LHCN-M2 (cell line): ENCODE measurements around the gene ANK3. TPM values are rescaled to one million over a fixed set of nuclear protein-coding genes. Genes with fewer than 3 reads are reported as not detected.

Source experiments
- DNase-seq: peaks from one replicate; pipeline ENCODE4 v3.0.0-alpha.2; 2012; ENCODE audit warnings: low read depth
- total RNA-seq: library from RNA; depleted of rRNA; stranded (reverse); fragments of >200 nt; gene quantifications from 2 replicates; pipeline ENCODE4 v1.2.3, GENCODE V29; 2014

The ANK3 gene
- total RNA-seq, 1 experiment from 2014 or later = 4.5 TPM

- no peak for DNase-seq
Measured at GRCh38 chr10:60182691-60183090, 207.0 kb downstream of the ANK3 start.

- DNase-seq = no peak
Measured at GRCh38 chr10:60176925-60177324, 212.8 kb downstream of the ANK3 start.

GRCh38 chr10:60175441-60175971 lies 214.2 kb downstream of the ANK3 start:
- DNase-seq = no peak

GRCh38 chr10:60172363-60172990 lies 217.2 kb downstream of the ANK3 start:
- no peak for DNase-seq

- no peak for DNase-seq
Measured at GRCh38 chr10:60171436-60172013, 218.2 kb downstream of the ANK3 start.

GRCh38 chr10:60170250-60170649 lies 219.4 kb downstream of the ANK3 start:
- DNase-seq = no peak

GRCh38 chr10:60169111-60169510 lies 220.6 kb downstream of the ANK3 start:
- DNase-seq = no peak

- no peak for DNase-seq
Measured at GRCh38 chr10:60167050-60167449, 222.6 kb downstream of the ANK3 start.

GRCh38 chr10:60163786-60164185 lies 225.9 kb downstream of the ANK3 start:
- no peak for DNase-seq

- DNase-seq = no peak
Measured at GRCh38 chr10:60162631-60163030, 227.0 kb downstream of the ANK3 start.

- DNase-seq = no peak
Measured at GRCh38 chr10:60155943-60156683, 233.6 kb downstream of the ANK3 start.

GRCh38 chr10:60155099-60155877 lies 234.4 kb downstream of the ANK3 start:
- no peak for DNase-seq

- peak; percentile 19 for DNase-seq
Measured at GRCh38 chr10:60149003-60149402, 240.7 kb downstream of the ANK3 start.

GRCh38 chr10:60148266-60148840 lies 241.3 kb downstream of the ANK3 start:
- peak; percentile 86 for DNase-seq

GRCh38 chr10:60147576-60148265 lies 242.0 kb downstream of the ANK3 start:
- DNase-seq = no peak

GRCh38 chr10:60147025-60147424 lies 242.7 kb downstream of the ANK3 start:
- DNase-seq = no peak

GRCh38 chr10:60144099-60144498 lies 245.6 kb downstream of the ANK3 start:
- no peak for DNase-seq

GRCh38 chr10:60142736-60143135 lies 246.9 kb downstream of the ANK3 start:
- no peak for DNase-seq

- DNase-seq = no peak
Measured at GRCh38 chr10:60141896-60142559, 247.6 kb downstream of the ANK3 start.
